ENCODE data around the gene MSX1. TPM values are rescaled to one million over a fixed set of nuclear protein-coding genes. Genes with fewer than 3 reads are reported as not detected.

The MSX1 gene
- total RNA-seq, 6 donors from 2014 or later = 1.1 to 16.8 (median 1.8) TPM; not detected in 1

DNA sequence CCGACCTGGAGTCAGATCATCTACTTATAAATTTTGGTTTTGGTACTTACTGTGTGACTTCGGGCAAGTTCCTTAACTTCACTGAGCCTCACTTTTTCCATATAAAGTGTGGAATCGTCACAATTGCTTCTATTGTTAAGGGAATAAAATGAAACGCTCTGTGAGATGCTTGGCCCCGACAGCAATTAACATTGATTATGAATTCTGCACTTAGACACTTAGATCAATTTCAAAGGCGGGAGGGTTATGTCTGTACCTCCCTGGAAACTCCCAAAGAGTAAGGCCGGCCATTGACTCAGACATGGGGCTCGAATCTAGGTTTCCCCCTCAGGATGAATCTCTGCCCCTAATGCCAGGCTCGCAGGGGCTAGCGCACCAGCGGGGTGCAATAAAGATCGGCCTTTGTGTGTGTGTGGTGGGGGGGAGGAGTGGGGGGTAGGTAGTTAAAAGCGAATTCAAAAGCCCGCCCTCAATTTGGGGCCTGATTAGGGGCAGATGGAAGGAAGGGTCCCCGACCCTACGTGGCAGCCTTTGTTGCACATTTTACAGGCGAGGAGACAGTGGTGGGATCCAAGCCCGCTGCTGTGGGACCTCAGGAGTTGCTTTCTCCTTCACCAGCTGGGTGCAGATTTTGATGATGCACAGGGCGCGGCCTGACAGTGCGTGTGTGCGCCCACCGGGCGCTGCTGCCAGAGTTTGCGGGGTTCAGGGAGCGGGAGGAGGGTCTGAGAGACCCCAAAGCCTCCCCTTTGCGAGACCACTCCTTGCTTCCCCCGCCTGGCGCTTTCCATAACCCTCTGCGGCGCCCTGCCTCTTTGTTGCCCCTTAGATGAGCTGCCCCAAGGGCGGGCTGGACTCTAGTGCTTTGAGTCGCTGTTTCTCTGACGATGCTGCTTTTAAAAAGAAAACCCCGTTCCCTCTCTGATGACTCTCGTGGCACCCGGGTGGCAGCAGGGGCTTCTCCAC, 9.6 kb downstream of the MSX1 start:
- ATAC-seq (ENCODE audit: low FRiP score in 2 of 2) (no peak), DNase-seq (no peak)
- Histone ChIP-seq H3K4me3 (no peak overlapping the region), H3K27ac (no peak overlapping the region), H3K36me3 (no peaks in the 10 kb centered on the region), H3K4me1 (peaks cover 13 to 41% (median 20%) of the 10 kb centered on the region in 4 donors), H3K9me3 (no peaks in the 10 kb centered on the region), H3K27me3 (peaks cover 0 to 95% (median 60%) of the 10 kb centered on the region in 4 donors)
- WGBS, 2 donors = 7 to 8% methylated on average over 36 to 37 of the region's 37 CpGs
- TF ChIP-seq POLR2A (IDR thresholded peaks at IDR 0.05) = no peak
- TF ChIP-seq, protein P1, sequence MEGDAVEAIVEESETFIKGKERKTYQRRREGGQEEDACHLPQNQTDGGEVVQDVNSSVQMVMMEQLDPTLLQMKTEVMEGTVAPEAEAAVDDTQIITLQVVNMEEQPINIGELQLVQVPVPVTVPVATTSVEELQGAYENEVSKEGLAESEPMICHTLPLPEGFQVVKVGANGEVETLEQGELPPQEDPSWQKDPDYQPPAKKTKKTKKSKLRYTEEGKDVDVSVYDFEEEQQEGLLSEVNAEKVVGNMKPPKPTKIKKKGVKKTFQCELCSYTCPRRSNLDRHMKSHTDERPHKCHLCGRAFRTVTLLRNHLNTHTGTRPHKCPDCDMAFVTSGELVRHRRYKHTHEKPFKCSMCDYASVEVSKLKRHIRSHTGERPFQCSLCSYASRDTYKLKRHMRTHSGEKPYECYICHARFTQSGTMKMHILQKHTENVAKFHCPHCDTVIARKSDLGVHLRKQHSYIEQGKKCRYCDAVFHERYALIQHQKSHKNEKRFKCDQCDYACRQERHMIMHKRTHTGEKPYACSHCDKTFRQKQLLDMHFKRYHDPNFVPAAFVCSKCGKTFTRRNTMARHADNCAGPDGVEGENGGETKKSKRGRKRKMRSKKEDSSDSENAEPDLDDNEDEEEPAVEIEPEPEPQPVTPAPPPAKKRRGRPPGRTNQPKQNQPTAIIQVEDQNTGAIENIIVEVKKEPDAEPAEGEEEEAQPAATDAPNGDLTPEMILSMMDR (IDR thresholded peaks at IDR 0.05) = no peak
- TF ChIP-seq POLR2AphosphoS5 (IDR thresholded peaks at IDR 0.05) = no peak
- no peak for TF ChIP-seq EP300 (IDR thresholded peaks at IDR 0.05)

DNA sequence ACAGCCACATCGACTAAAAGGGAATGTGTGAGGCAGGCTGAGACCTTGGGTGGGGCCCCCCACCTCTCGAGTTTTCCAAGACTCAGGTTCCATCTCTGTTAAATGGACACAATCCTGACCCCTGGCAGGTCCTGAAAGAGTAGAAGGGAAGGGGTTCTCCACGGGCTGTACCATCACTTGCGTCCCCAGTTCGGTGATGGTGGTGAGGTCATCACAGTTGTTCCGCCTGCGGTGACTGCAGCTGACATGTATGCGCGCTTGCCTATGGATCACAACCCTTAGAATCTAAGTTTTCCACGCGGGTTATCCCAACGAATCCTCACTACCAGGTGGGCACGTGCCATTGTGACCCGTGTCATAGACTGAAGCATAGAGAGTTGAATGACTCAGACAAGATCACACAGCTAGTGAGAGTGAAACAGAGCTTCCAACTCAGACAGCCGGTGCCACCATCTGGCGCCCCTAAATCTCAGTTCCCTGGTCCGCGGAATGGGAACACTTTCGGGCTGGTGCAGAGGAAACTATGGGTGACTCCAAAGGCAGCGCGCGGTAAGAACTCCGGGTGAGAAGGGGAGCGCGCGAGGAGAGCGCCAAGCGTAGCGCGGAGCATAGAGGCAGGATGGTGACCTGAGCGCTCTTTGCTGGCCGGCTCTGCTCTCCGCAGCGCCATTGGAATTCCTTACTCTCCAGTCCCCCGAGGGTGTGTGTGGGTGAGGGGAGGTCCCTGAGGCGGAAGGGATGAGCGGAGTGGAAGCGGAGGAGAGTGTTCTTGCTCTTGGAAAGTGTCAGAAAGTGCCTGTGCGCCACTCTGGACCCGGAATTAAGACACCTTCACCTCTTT, 10.5 kb downstream of the MSX1 start:
- ATAC-seq (ENCODE audit: low FRiP score in 2 of 2) = no peak
- Histone ChIP-seq H3K4me1 (peaks cover 13 to 41% (median 20%) of the 10 kb centered on the region in 4 donors), H3K9me3 (no peaks in the 10 kb centered on the region), H3K4me3 (no peak overlapping the region), H3K27ac (no peak overlapping the region), H3K27me3 (peaks cover 0 to 92% (median 56%) of the 10 kb centered on the region in 4 donors), H3K36me3 (no peaks in the 10 kb centered on the region)
- 3% methylated on average over 18 to 40 of the region's 40 CpGs for WGBS, 2 donors
- no peak for DNase-seq
- TF ChIP-seq, protein P1 (IDR thresholded peaks at IDR 0.05) = no peak
- TF ChIP-seq POLR2A (IDR thresholded peaks at IDR 0.05) = no peak
- TF ChIP-seq POLR2AphosphoS5 (IDR thresholded peaks at IDR 0.05) = no peak
- no peak for TF ChIP-seq EP300 (IDR thresholded peaks at IDR 0.05)

DNA sequence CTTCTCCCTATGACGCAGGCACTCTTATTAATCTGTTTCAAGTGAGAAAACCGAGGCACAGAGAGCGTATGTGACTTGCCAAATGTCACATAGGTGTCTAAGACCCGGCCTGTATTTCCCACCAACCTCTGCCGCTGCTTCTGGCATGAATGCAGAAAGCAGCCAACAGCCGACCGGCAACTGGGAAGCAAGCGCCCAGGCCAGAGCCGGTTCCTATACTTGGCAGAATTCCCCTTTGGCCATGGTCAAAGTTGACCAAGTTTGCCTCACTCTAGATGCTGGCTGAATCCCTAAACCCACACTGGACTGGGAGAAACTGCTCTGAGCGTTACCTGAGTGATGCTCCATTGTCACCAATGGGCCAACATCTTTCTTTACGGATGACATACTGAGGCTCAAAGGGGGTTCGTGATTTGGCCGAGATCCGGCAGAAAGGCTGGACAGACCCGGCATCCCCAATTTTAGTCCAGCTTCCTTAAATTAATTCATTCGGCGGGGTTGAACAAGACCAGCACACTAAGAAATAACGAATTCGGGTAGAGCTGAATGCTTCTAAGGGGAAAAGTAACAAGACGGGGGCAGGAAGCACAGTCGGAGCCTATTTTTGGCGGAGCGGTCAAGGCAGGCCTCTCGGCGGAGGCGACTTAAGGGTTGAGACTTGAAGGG, 11.2 kb downstream of the MSX1 start:
- H3K4me1 ChIP-seq = peaks cover 13 to 37% (median 18%) of the 10 kb centered on the region in 4 donors

DNA sequence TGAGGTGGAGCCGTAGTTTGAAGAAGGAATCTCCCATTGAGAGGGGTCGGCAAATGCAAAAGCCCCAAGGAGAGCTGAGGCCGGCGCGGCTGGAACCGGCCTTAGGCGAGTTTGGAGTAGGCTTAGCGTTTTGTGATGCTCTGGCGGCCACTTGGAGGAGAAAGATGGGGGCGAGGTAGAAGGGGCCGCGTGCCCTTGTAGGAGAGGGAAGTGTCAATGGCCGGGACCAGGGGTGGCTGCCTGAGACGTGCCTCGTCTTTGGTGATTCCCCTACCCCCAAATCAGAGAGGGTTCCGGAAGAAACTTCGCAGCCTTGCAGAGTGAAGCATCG, 11.7 kb downstream of the MSX1 start:
- no peak overlapping the region for H3K27ac ChIP-seq
- DNase-seq (no peak), ATAC-seq (ENCODE audit: low FRiP score in 2 of 2) (no peak)
- WGBS, 2 donors = 3% methylated on average over 10 to 18 of the region's 18 CpGs
- TF ChIP-seq EP300 (IDR thresholded peaks at IDR 0.05) (no peak), POLR2AphosphoS5 (IDR thresholded peaks at IDR 0.05) (no peak), POLR2A (IDR thresholded peaks at IDR 0.05) (no peak)
- TF ChIP-seq, protein P1 (IDR thresholded peaks at IDR 0.05) = no peak
- H3K9me3 ChIP-seq = no peaks in the 10 kb centered on the region
- H3K36me3 ChIP-seq = no peaks in the 10 kb centered on the region
- H3K4me3 ChIP-seq = no peak overlapping the region
- H3K4me1 ChIP-seq = peaks cover 10 to 32% (median 14%) of the 10 kb centered on the region in 4 donors
- H3K27me3 ChIP-seq = peaks cover 0 to 81% (median 49%) of the 10 kb centered on the region in 4 donors

More for the DNA sequence above, 11.2 kb downstream of the MSX1 start:
- H3K9me3 ChIP-seq = no peaks in the 10 kb centered on the region
- H3K27me3 ChIP-seq = peaks cover 0 to 86% (median 53%) of the 10 kb centered on the region in 4 donors
- no peaks in the 10 kb centered on the region for H3K36me3 ChIP-seq
- no peak overlapping the region for H3K4me3 ChIP-seq
- H3K27ac ChIP-seq = no peak overlapping the region
- TF ChIP-seq, protein P1 (IDR thresholded peaks at IDR 0.05) = no peak
- TF ChIP-seq EP300 (IDR thresholded peaks at IDR 0.05) = no peak
- no peak for TF ChIP-seq POLR2AphosphoS5 (IDR thresholded peaks at IDR 0.05)
- TF ChIP-seq POLR2A (IDR thresholded peaks at IDR 0.05) = no peak
- DNase-seq = no peak
- WGBS, 2 donors = 7 to 8% methylated on average over 24 to 26 of the region's 26 CpGs
- no peak for ATAC-seq (ENCODE audit: low FRiP score in 2 of 2)

Data from upper lobe of left lung (tissue), 6 donors.